GM23338 (cell line): Measurements from ENCODE around the gene MMAB. TPM values are rescaled to one million over a fixed set of nuclear protein-coding genes. Genes with fewer than 3 reads are reported as not detected.

Source experiments
- ATAC-seq: fragments of 200-7000 bp; cut with Tn5 transposase; 3 replicates; pipeline ENCODE4 v1.9.1; 2020
- DNase-seq: peaks from one replicate; pipeline ENCODE4 v3.0.0-alpha.2; 2015; ENCODE audit warnings: low spot score
- H2AFZ ChIP-seq: fragments of 200-600 bp; sonication (generic); 2 replicates; pipeline ENCODE4 v1.8.0; 2016; ENCODE audit warnings: antibody characterized with exemption, mild to moderate bottlenecking, moderate library complexity
- H3F3A ChIP-seq: fragments of 200-600 bp; sonication (generic); replicated peaks from 2 replicates; pipeline ENCODE4 v1.8.0; 2017; ENCODE audit warnings: antibody characterized with exemption, mixed run types, low read depth
- H3K27ac ChIP-seq: fragments of 200-600 bp; sonication (generic); 2 replicates; pipeline ENCODE4 v1.6.1; 2016; ENCODE audit warnings: low read depth
- H3K27me3 ChIP-seq: fragments of 200-600 bp; sonication (generic); 2 replicates; pipeline ENCODE4 v1.8.0; 2016; ENCODE audit warnings: mild to moderate bottlenecking, mixed run types, moderate library complexity; ENCODE audit not compliant: insufficient read depth
- H3K36me3 ChIP-seq: fragments of 200-600 bp; sonication (generic); 2 replicates; pipeline ENCODE4 v1.8.0; 2016; ENCODE audit warnings: mild to moderate bottlenecking; ENCODE audit not compliant: insufficient read depth
- H3K4me1 ChIP-seq: fragments of 200-600 bp; sonication (generic); 2 replicates; pipeline ENCODE4 v1.8.0; 2016; ENCODE audit warnings: mild to moderate bottlenecking, moderate library complexity; ENCODE audit not compliant: insufficient read depth
- H3K4me2 ChIP-seq: fragments of 200-600 bp; sonication (generic); 2 replicates; pipeline ENCODE4 v1.7.1; 2017; ENCODE audit warnings: mixed run types
- H3K4me3 ChIP-seq: fragments of 200-600 bp; sonication (generic); 2 replicates; pipeline ENCODE4 v1.6.1; 2016; ENCODE audit warnings: mixed run types
- H3K79me2 ChIP-seq: fragments of 200-600 bp; sonication (generic); replicated peaks from 2 replicates; pipeline ENCODE4 v1.8.0; 2017; ENCODE audit warnings: mild to moderate bottlenecking; ENCODE audit not compliant: insufficient read depth
- H3K9me2 ChIP-seq: fragments of 200-600 bp; sonication (generic); 2 replicates; pipeline ENCODE4 v1.8.0; 2017; ENCODE audit not compliant: insufficient read depth
- H4K20me1 ChIP-seq: fragments of 200-600 bp; sonication (generic); replicated peaks from 2 replicates; pipeline ENCODE4 v1.8.0; 2017; ENCODE audit warnings: mild to moderate bottlenecking; ENCODE audit not compliant: insufficient read depth
- H3K27ac Mint-ChIP-seq: 2 replicates; pipeline ENCODE4 v1.8.0; 2020; ENCODE audit warnings: inconsistent platforms, mild to moderate bottlenecking, moderate library complexity, mixed read lengths
- H3K27me3 Mint-ChIP-seq: 3 replicates; pipeline ENCODE4 v1.8.0; 2022; ENCODE audit warnings: low read depth, mild to moderate bottlenecking, moderate library complexity, mixed read lengths, inconsistent platforms; ENCODE audit not compliant: insufficient read depth, poor library complexity
- H3K36me3 Mint-ChIP-seq: 3 replicates; pipeline ENCODE4 v1.8.0; 2021; ENCODE audit warnings: low read depth, mild to moderate bottlenecking, inconsistent platforms, moderate library complexity, mixed read lengths
- H3K4me1 Mint-ChIP-seq: 3 replicates; pipeline ENCODE4 v1.8.0; 2020; ENCODE audit warnings: mild to moderate bottlenecking, inconsistent platforms, mixed read lengths
- H3K4me3 Mint-ChIP-seq: 3 replicates; pipeline ENCODE4 v1.8.0; 2021; ENCODE audit warnings: moderate library complexity, mild to moderate bottlenecking, inconsistent platforms, mixed read lengths
- H3K9me3 Mint-ChIP-seq: 3 replicates; pipeline ENCODE4 v1.8.0; 2020; ENCODE audit warnings: moderate library complexity, mild to moderate bottlenecking, inconsistent platforms, mixed read lengths
- CREB1 ChIP-seq: fragments of 250-450 bp; sonication (Bioruptor Pico); IDR thresholded peaks from 2 replicates; pipeline ENCODE4 v1.5.0; 2020; ENCODE audit warnings: low read depth, mild to moderate bottlenecking, moderate library complexity
- CTCF ChIP-seq, 2 experiments: fragments of 200-600 bp in 1 of 2; sonication (generic) in 1 of 2; conservative IDR thresholded peaks; 2 replicates each; pipeline versions ENCODE4 v1.5.1 to v1.6.1; 2016 to 2017; ENCODE audit warnings: antibody characterized with exemption in 2 of 2, low read depth in 2 of 2, mild to moderate bottlenecking in 2 of 2, moderate library complexity in 1 of 2
- ETS1 ChIP-seq: IDR thresholded peaks from 2 replicates; pipeline ENCODE4 v1.6.1; 2016; ENCODE audit warnings: antibody characterized with exemption
- EZH2 ChIP-seq: fragments of 200-600 bp; sonication (generic); IDR thresholded peaks from one replicate; pipeline ENCODE4 v1.8.0; 2017; ENCODE audit warnings: antibody characterized with exemption, mild to moderate bottlenecking, low read depth; ENCODE audit not compliant: unreplicated experiment
- EZH2phosphoT487 ChIP-seq: fragments of 200-600 bp; sonication (generic); IDR thresholded peaks from one replicate; pipeline ENCODE4 v1.8.1; 2018; ENCODE audit warnings: antibody characterized with exemption; ENCODE audit not compliant: unreplicated experiment
- JUNB ChIP-seq: IDR thresholded peaks from one replicate; pipeline ENCODE4 v1.6.1; 2016; ENCODE audit warnings: antibody characterized with exemption; ENCODE audit not compliant: unreplicated experiment
- NANOG ChIP-seq: IDR thresholded peaks from 2 replicates; pipeline ENCODE4 v1.6.1; 2016; ENCODE audit warnings: antibody characterized with exemption, borderline replicate concordance
- POLR2AphosphoS5 ChIP-seq: IDR thresholded peaks from 2 replicates; pipeline ENCODE4 v1.6.1; 2016; ENCODE audit warnings: antibody characterized with exemption, low read depth
- REST ChIP-seq: IDR thresholded peaks from one replicate; pipeline ENCODE4 v1.6.1; 2018; ENCODE audit warnings: antibody characterized with exemption; ENCODE audit not compliant: unreplicated experiment
- STAT1 ChIP-seq: IDR thresholded peaks from one replicate; pipeline ENCODE4 v1.6.1; 2016; ENCODE audit warnings: antibody characterized with exemption; ENCODE audit not compliant: unreplicated experiment
- ZNF114 ChIP-seq: fragments of 250-450 bp; sonication (Bioruptor Pico); IDR thresholded peaks from 2 replicates; pipeline ENCODE4 v1.5.0; 2020; ENCODE audit warnings: mild to moderate bottlenecking, moderate library complexity
- ZNF331 ChIP-seq: fragments of 250-450 bp; sonication (Bioruptor Pico); IDR thresholded peaks from 2 replicates; pipeline ENCODE4 v1.5.0; 2020; ENCODE audit warnings: low read depth, mild to moderate bottlenecking, moderate library complexity
- ZNF462 ChIP-seq: fragments of 250-450 bp; sonication (Bioruptor Pico); IDR thresholded peaks from 2 replicates; pipeline ENCODE4 v1.5.0; 2020; ENCODE audit warnings: mild to moderate bottlenecking, moderate library complexity
- polyA plus RNA-seq: library from polyadenylated mRNA; unstranded; fragments of >200 nt; fragmentation: Nextera tagmentation; extraction: Ambion mirVana; gene quantifications from 2 replicates; pipeline ENCODE4 v1.2.1, GENCODE V29; 2016
- total RNA-seq: library from RNA; depleted of rRNA; stranded (reverse); fragments of >200 nt; shearing (Covaris generic); gene quantifications from 2 replicates; pipeline ENCODE4 v1.2.3, GENCODE V29; 2014

MMAB gene
- total and polyA plus RNA-seq, 2 experiments from 2014 or later, result 24.7 to 38.5 TPM

- TF ChIP-seq ZNF462 (CRISPR knock-in tag) (no peak), STAT1 (no peak), ZNF331 (CRISPR knock-in tag) (no peak), JUNB (no peak)
These were observed 55.7 kb downstream of the MMAB start (continued) for GRCh38 chr12:109517619-109518018.

GRCh38 chr12:109513977-109514376, 59.3 kb downstream of the MMAB start:
- no peaks in the 10 kb centered on the region; the same call in 2 of the 3 replicates for H3K4me1 Mint-ChIP-seq
- no peak overlapping the region for H3K4me2 ChIP-seq
- H3K79me2 ChIP-seq, result no peaks in the 10 kb centered on the region
- peaks cover 4% of the 10 kb centered on the region; the same call in 1 of the 2 replicates for H4K20me1 ChIP-seq
- H3K4me1 ChIP-seq, result no peaks in the 10 kb centered on the region
- H3K36me3 Mint-ChIP-seq, result peaks cover 34% of the 10 kb centered on the region
- no peak overlapping the region for H3K4me3 Mint-ChIP-seq
- no peak overlapping the region for H2AFZ ChIP-seq
- peaks cover 5% of the 10 kb centered on the region for H3K27me3 Mint-ChIP-seq
- H3K4me3 ChIP-seq, result no peak overlapping the region
- H3F3A ChIP-seq, result no peaks in the 10 kb centered on the region
- no peaks in the 10 kb centered on the region for H3K27me3 ChIP-seq
- ATAC-seq, result no peak
- H3K9me2 ChIP-seq, result no peaks in the 10 kb centered on the region
- H3K36me3 ChIP-seq, result no peaks in the 10 kb centered on the region
- H3K27ac ChIP-seq, result no peak overlapping the region
- DNase-seq, result no peak
- no peaks in the 10 kb centered on the region for H3K9me3 Mint-ChIP-seq
- no peak overlapping the region for H3K27ac Mint-ChIP-seq
- no peak for TF ChIP-seq ZNF114
- TF ChIP-seq ZNF331 (CRISPR knock-in tag), result no peak
- TF ChIP-seq POLR2AphosphoS5, result no peak
- no peak for TF ChIP-seq EZH2phosphoT487
- no peak for TF ChIP-seq STAT1
- TF ChIP-seq CTCF (conservative IDR thresholded peaks at IDR 0.05; ENCODE audit: low read depth in 2 of 2), result no peak
- no peak for TF ChIP-seq ETS1
- TF ChIP-seq CREB1, result no peak
- no peak for TF ChIP-seq NANOG
- TF ChIP-seq REST, result no peak
- TF ChIP-seq EZH2, result no peak
- no peak for TF ChIP-seq JUNB
